B cell (primary cell): Measurements from ENCODE around the gene EIPR1. TPM values are rescaled to one million over a fixed set of nuclear protein-coding genes. Genes with fewer than 3 reads are reported as not detected.

Experiments used
- ATAC-seq: fragments of 200-7000 bp; cut with Tn5 transposase; one replicate; pipeline ENCODE4 v1.10.0; 2021; ENCODE audit warnings: low read depth, mild to moderate bottlenecking, moderate number of reproducible peaks, moderate library complexity
- CTCF ChIA-PET: fragments of 350-600 bp; sonication (Branson Sonifier 250); formaldehyde crosslinking; loops from one replicate; lab custom pipeline; 2021; ENCODE audit warnings: antibody characterized with exemption, inconsistent platforms; lab: Charles Lee
- POLR2A ChIA-PET: fragments of 350-600 bp; sonication (Branson Sonifier 250); formaldehyde crosslinking; loops from one replicate; lab custom pipeline; 2021; ENCODE audit warnings: antibody characterized with exemption; lab: Charles Lee
- DNase-seq: peaks from one replicate; pipeline ENCODE4 v3.0.0; 2013
- H2AFZ ChIP-seq: 2 replicates; pipeline ENCODE4 v1.6.1; 2012; ENCODE audit warnings: mild to moderate bottlenecking, low read depth, low read length; ENCODE audit not compliant: insufficient read depth, poor library complexity, severe bottlenecking
- H3K27ac ChIP-seq, 2 donors: 1 replicate in 1 of 2; 2 replicates in 1 of 2; pipeline ENCODE4 v1.5.1; 2012 to 2013; ENCODE audit warnings: low read length in 2 of 2, mild to moderate bottlenecking in 2 of 2, moderate library complexity in 1 of 2
- H3K27me3 ChIP-seq, 4 experiments: fragments of 200-600 bp in 1 of 4; sonication (generic) in 1 of 4; replicated peaks in 1 of 4; 1 replicate in 2 of 4; 2 replicates in 2 of 4; pipeline versions ENCODE4 v1.6.1 to v1.7.0; 2013 to 2016; ENCODE audit warnings: low read length in 3 of 4, mild to moderate bottlenecking in 2 of 4, mixed read lengths in 1 of 4, moderate library complexity in 1 of 4; ENCODE audit not compliant: insufficient read depth in 4 of 4, control insufficient read depth in 3 of 4; ENCODE audit errors: control extremely low read depth in 1 of 4
- H3K36me3 ChIP-seq, 2 experiments: replicated peaks in 1 of 2; 1 replicate in 1 of 2; 2 replicates in 1 of 2; pipeline versions ENCODE4 v1.6.1 to v1.7.1; 2013; ENCODE audit warnings: low read length in 1 of 2; ENCODE audit not compliant: insufficient read depth in 2 of 2, control insufficient read depth in 1 of 2; ENCODE audit errors: control extremely low read depth in 1 of 2, extremely low read depth in 1 of 2
- H3K4me1 ChIP-seq, 2 donors: fragments of 200-600 bp in 1 of 2; sonication (generic) in 1 of 2; 1 replicate in 1 of 2; 2 replicates in 1 of 2; pipeline versions ENCODE4 v1.5.1 to v1.6.1; 2013 to 2017; ENCODE audit warnings: low read length in 2 of 2; ENCODE audit not compliant: control insufficient read depth in 2 of 2, insufficient read depth in 2 of 2
- H3K4me2 ChIP-seq: replicated peaks from 2 replicates; pipeline ENCODE3; 2012; ENCODE audit warnings: mild to moderate bottlenecking, low read depth, low read length; ENCODE audit not compliant: poor library complexity, severe bottlenecking
- H3K4me3 ChIP-seq, 5 experiments: fragments of 200-600 bp in 1 of 5; sonication (generic) in 1 of 5; 1 replicate in 3 of 5; 2 replicates in 2 of 5; pipeline versions ENCODE4 v1.5.1 to v1.7.0; 2011 to 2016; ENCODE audit warnings: low read length in 4 of 5, mild to moderate bottlenecking in 4 of 5, low read depth in 2 of 5, control low read depth in 1 of 5, moderate library complexity in 1 of 5; ENCODE audit not compliant: insufficient read depth in 1 of 5; ENCODE audit errors: control extremely low read depth in 1 of 5, extremely low read depth in 1 of 5
- H3K79me2 ChIP-seq: fragments of 200-600 bp; sonication (generic); one replicate; pipeline ENCODE4 v1.6.0; 2016; ENCODE audit warnings: low read length; ENCODE audit not compliant: control insufficient read depth, insufficient read depth
- H3K9ac ChIP-seq: fragments of 200-600 bp; sonication (generic); 2 replicates; pipeline ENCODE4 v1.6.1; 2017; ENCODE audit warnings: mild to moderate bottlenecking, low read length, moderate library complexity
- H3K9me3 ChIP-seq, 3 donors: one replicate each; pipeline versions ENCODE4 v1.6.1 to v1.7.1; 2013; ENCODE audit warnings: low read length in 2 of 3; ENCODE audit not compliant: control insufficient read depth in 2 of 3, insufficient read depth in 1 of 3; ENCODE audit errors: control extremely low read depth in 1 of 3
- H4K20me1 ChIP-seq: 2 replicates; pipeline ENCODE4 v1.6.0; 2012; ENCODE audit warnings: mild to moderate bottlenecking, low read length; ENCODE audit not compliant: insufficient read depth, control insufficient read depth, poor library complexity, severe bottlenecking
- H3K27ac Mint-ChIP-seq: one replicate; pipeline ENCODE4 v1.8.0; 2021; ENCODE audit warnings: mixed read lengths
- H3K27me3 Mint-ChIP-seq: one replicate; pipeline ENCODE4 v1.8.0; 2021; ENCODE audit warnings: mixed read lengths
- H3K4me1 Mint-ChIP-seq: one replicate; pipeline ENCODE4 v1.8.0; 2021; ENCODE audit warnings: mixed read lengths
- H3K4me3 Mint-ChIP-seq: one replicate; pipeline ENCODE4 v1.8.0; 2021; ENCODE audit warnings: mixed read lengths
- H3K9me3 Mint-ChIP-seq: one replicate; pipeline ENCODE4 v1.8.0; 2022; ENCODE audit warnings: mixed read lengths; ENCODE audit not compliant: insufficient read depth
- EZH2 ChIP-seq: IDR thresholded peaks from 2 replicates; pipeline ENCODE4 v1.6.1; 2012; ENCODE audit warnings: borderline replicate concordance, low read depth, mild to moderate bottlenecking, moderate library complexity, low read length; ENCODE audit not compliant: insufficient read depth, poor library complexity, severe bottlenecking
- WGBS: methylation state at CpG from one replicate; pipeline ENCODE4 v1.1.5; 2013; ENCODE audit warnings: missing lambda C conversion rate; ENCODE audit not compliant: insufficient coverage; 5-methylcytosine and 5-hydroxymethylcytosine counted together
- intact Hi-C: fragments of 100-400 bp; cut with micrococcal nuclease; formaldehyde crosslinking; loops from one replicate; pipeline ENCODE4 v1.10.0; 2022
- polyA plus RNA-seq: library from polyadenylated mRNA; depleted of rRNA; stranded (reverse); fragments of >200 nt; gene quantifications from 2 replicates; pipeline ENCODE4 v1.2.3, GENCODE V29; 2012
- total RNA-seq, 2 donors: library from RNA; stranded (reverse); fragments of 120-200 nt in 1 of 2; gene quantifications; 1 replicate in 1 of 2; 2 replicates in 1 of 2; pipeline versions ENCODE4 v1.2.3 to v1.2.4, GENCODE V29; 2013 to 2022
- TF ChIP-seq, protein P1 (sequence below): fragments of 200-600 bp; IDR thresholded peaks from one replicate; pipeline ENCODE4 v1.8.0; 2022; ENCODE audit warnings: antibody characterized with exemption, mild to moderate bottlenecking

The EIPR1 gene
- total and polyA plus RNA-seq, 2 donors (not counting 1 experiment from before 2014, with no cell fraction given) = 31.8 to 37.0 TPM

DNA sequence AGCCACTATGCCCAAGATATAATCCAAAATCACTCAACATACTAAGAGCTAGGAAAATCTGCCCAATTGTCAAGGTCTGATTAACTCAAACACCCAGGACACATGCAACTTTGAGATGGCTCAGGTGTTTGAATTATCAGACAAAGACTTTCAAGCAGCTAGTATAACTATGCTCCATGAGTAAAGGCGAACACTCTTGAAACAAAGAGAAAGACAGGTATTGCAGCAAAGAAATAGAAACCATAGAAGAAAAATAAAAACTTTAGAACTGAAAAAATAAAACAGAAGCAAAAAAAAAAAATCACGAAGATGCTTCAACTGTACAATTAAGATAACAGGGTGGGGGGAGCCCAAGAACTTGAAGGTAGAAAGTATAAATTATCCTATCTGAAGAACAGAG, 214.2 kb downstream of the EIPR1 start:
- Histone ChIP-seq H2AFZ (no peak overlapping the region), H3K9me3 (peaks cover 6 to 38% (median 23%) of the 10 kb centered on the region in 3 donors), H3K9ac (no peak overlapping the region), H4K20me1 (no peaks in the 10 kb centered on the region), H3K4me2 (no peak overlapping the region), H3K36me3 (no peaks in the 10 kb centered on the region), H3K27me3 (no peaks in the 10 kb centered on the region), H3K79me2 (no peaks in the 10 kb centered on the region), H3K4me3 (no peak overlapping the region), H3K27ac (no peak overlapping the region), H3K4me1 (no peaks in the 10 kb centered on the region)
- DNase-seq (no peak), ATAC-seq (no peak)
- Mint-ChIP-seq H3K4me3 (no peak overlapping the region), H3K27ac (no peak overlapping the region), H3K4me1 (no peaks in the 10 kb centered on the region), H3K9me3 (peaks cover 13% of the 10 kb centered on the region), H3K27me3 (no peaks in the 10 kb centered on the region)
- intact Hi-C loops = no loop called here
- WGBS = no CpG with 5 or more reads among the region's 2 CpGs
- TF ChIP-seq EZH2 = no peak
- TF ChIP-seq, protein P1, sequence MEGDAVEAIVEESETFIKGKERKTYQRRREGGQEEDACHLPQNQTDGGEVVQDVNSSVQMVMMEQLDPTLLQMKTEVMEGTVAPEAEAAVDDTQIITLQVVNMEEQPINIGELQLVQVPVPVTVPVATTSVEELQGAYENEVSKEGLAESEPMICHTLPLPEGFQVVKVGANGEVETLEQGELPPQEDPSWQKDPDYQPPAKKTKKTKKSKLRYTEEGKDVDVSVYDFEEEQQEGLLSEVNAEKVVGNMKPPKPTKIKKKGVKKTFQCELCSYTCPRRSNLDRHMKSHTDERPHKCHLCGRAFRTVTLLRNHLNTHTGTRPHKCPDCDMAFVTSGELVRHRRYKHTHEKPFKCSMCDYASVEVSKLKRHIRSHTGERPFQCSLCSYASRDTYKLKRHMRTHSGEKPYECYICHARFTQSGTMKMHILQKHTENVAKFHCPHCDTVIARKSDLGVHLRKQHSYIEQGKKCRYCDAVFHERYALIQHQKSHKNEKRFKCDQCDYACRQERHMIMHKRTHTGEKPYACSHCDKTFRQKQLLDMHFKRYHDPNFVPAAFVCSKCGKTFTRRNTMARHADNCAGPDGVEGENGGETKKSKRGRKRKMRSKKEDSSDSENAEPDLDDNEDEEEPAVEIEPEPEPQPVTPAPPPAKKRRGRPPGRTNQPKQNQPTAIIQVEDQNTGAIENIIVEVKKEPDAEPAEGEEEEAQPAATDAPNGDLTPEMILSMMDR = no peak
- CTCF ChIA-PET = no interaction called here
- POLR2A ChIA-PET = no interaction called here

DNA sequence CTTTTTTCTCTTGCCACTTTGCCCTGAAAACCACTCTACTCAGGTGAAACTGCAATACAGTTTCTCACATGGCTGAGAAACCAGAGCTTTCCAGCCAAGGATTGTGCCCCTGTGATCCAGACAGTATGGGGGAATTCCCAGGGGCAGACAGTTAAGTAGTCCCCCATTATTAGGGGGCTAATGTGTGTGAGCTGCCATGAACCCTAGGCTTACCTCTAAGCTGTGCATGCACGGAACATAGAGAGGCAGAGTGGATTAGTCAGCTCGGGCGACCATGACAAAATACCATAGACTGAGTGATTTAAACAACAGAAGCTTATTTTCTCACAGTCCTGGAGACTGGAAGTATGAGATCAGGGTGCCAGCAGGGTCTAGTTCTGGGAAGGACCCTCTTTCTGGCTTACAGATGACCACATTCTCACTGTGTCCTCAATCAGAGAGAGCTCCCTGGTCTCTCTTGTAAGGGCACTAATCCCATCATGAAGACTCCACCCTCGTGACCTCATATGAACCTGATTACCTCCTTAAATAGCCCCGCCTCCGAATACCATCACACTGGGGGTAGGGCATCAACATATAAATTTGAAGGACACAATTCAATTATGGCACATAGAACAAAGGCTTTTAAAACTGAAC, 215.1 kb downstream of the EIPR1 start:
- ChIA-PET POLR2A (no interaction called here), CTCF (no interaction called here)
- no peaks in the 10 kb centered on the region for H3K27me3 ChIP-seq
- no peaks in the 10 kb centered on the region for H3K27me3 Mint-ChIP-seq
- 83% methylated on average over 1 of the region's 6 CpGs for WGBS
- no peak for ATAC-seq
- peaks cover 6 to 38% (median 23%) of the 10 kb centered on the region in 3 donors for H3K9me3 ChIP-seq
- H3K4me2 ChIP-seq = no peak overlapping the region
- no peak for TF ChIP-seq EZH2
- TF ChIP-seq, protein P1 = no peak
- H3K4me1 Mint-ChIP-seq = no peaks in the 10 kb centered on the region
- H3K4me3 ChIP-seq = no peak overlapping the region
- no peaks in the 10 kb centered on the region for H4K20me1 ChIP-seq
- no peak overlapping the region for H3K9ac ChIP-seq
- H3K9me3 Mint-ChIP-seq = peaks cover 13% of the 10 kb centered on the region
- H3K4me3 Mint-ChIP-seq = no peak overlapping the region
- H3K36me3 ChIP-seq = no peaks in the 10 kb centered on the region
- H3K79me2 ChIP-seq = no peaks in the 10 kb centered on the region
- intact Hi-C loops = no loop called here
- no peak overlapping the region for H3K27ac ChIP-seq
- no peak overlapping the region for H2AFZ ChIP-seq
- H3K4me1 ChIP-seq = no peaks in the 10 kb centered on the region
- H3K27ac Mint-ChIP-seq = no peak overlapping the region
- DNase-seq = no peak
